ENCODE data around the gene SH3RF3.

Gene SH3RF3

DNA sequence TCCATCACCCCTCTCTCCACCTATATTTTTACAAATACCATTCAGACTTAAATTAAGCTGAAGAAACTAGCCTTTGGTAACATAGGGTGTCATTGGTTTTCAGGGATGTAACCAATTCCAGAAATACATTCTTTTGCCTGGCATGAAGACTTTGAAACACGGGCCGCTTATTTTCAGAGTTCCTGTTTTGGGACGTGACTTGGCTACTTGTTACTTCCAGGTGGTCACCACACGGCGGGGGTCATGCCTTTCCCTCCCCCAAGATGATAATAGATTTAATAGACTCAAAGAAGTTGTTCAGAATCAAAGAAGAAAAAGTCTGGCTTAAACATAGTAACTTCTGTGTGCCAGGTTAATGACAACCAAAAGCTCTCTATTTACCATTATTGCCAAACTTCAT is 374.2 kb downstream of the SH3RF3 start:
- in situ Hi-C loops (cut with HindIII; ENCODE audit: low sequenced_read_pairs), result no loop called here

DNA sequence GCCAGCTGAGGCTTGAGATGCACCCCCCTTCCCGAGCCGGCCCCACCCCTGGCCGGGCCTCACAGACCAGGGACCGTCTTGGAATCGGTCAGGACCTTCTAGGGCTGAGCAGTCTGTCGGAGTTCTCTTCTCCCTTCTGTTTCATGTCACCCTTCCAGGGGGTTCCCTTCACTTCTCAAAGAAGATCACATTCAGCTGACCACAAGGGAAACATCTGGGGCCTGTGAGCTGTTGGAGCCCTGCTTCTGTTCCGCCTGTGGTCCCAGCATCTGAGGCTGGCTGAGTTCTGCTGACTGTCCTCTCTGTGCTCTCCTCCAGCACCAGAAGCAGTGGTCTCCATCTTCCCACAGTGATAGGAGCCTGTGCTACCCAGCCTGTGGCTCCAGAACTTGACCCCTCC is 378.2 kb downstream of the SH3RF3 start:
- in situ Hi-C loops (cut with HindIII; ENCODE audit: low sequenced_read_pairs), result no loop called here

DNA sequence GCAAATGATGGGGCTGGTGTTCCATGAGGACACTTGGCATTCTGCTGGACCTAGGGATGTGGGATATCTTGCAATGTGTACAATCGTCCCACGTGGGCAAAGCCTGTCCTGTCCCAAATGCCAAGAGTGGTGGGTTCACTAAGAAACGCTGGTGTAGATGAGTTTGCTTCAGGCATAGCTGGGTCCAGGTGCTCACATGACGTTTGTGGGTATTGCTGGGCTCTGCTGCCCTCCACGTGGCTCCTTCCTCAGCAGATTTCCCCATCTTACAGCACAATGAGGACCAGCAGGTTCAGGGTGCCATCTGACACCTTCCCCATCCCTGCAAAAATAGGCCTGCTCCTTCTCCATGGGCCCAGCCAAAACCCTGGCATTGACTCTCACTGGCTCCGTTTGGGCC is 378.8 kb downstream of the SH3RF3 start:
- in situ Hi-C loops (cut with HindIII; ENCODE audit: low sequenced_read_pairs), result no loop called here

DNA sequence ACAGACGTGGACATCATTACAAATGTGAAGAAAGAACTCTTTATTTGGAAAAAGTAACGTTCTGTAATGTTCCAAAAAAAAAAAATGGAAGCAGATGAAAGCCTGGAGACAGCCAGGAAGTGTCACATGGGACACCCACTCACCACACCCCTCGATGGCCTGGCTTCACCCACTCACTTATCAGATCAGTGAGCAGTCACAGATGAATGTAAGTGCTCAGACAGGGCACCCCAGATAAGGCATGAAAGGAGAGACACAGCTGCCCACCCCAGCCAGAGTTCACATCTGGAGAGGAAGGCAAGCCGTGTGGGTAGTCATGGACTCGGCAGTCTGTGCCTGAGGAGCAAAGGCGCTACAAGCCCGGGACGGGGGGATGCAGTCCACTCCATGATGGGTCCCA is 379.6 kb downstream of the SH3RF3 start:
- in situ Hi-C loops (cut with HindIII; ENCODE audit: low sequenced_read_pairs), result no loop called here

- in situ Hi-C loops (cut with HindIII; ENCODE audit: low sequenced_read_pairs), result no loop called here
Measured at GRCh38 chr2:109510136-109511028, 381.4 kb downstream of the SH3RF3 start.

DNA sequence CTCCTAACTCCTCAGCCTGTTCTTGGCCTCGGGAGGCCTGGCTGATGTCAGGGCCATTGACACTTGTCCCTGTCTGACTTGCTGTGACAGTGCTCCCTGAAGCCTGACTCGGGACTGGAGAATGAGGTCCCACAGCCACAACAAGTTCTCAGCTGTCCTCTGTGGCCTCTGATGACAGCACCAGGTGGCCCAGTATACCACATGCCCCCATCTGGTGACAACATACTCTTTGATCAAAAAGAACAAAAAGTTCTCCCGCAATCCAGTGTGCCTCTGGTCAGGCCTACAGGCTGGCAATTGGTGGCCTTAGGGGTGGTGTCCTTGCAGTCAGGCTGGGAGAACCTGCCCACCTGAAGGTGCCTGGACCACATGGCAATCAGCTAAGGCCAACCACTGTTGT is 382.2 kb downstream of the SH3RF3 start:
- in situ Hi-C loops (cut with HindIII; ENCODE audit: low sequenced_read_pairs), result no loop called here

DNA sequence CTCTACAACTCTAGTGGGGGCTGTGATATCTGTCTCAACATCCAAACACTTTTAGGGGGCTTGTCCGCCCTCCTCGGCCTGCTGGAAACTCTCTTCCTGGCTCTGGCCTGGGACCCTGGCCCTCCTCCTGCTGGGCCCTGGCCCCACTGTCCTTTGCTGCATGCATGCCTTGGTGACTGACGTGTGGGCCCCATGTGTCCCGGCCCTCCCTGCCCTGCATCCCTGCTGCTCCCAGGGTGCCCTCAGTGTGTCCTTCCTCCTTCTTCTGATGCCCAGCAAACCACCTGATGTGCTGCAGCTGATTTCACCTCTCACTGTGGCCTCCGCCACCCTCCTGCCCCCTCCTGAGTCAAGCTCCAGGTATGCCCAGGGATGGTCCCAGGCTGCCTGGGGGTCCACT is 383.1 kb downstream of the SH3RF3 start:
- in situ Hi-C loops (cut with HindIII; ENCODE audit: low sequenced_read_pairs), result no loop called here

GRCh38 chr2:109513230-109513629 is 384.2 kb downstream of the SH3RF3 start:
- in situ Hi-C loops (cut with HindIII; ENCODE audit: low sequenced_read_pairs), result no loop called here

DNA sequence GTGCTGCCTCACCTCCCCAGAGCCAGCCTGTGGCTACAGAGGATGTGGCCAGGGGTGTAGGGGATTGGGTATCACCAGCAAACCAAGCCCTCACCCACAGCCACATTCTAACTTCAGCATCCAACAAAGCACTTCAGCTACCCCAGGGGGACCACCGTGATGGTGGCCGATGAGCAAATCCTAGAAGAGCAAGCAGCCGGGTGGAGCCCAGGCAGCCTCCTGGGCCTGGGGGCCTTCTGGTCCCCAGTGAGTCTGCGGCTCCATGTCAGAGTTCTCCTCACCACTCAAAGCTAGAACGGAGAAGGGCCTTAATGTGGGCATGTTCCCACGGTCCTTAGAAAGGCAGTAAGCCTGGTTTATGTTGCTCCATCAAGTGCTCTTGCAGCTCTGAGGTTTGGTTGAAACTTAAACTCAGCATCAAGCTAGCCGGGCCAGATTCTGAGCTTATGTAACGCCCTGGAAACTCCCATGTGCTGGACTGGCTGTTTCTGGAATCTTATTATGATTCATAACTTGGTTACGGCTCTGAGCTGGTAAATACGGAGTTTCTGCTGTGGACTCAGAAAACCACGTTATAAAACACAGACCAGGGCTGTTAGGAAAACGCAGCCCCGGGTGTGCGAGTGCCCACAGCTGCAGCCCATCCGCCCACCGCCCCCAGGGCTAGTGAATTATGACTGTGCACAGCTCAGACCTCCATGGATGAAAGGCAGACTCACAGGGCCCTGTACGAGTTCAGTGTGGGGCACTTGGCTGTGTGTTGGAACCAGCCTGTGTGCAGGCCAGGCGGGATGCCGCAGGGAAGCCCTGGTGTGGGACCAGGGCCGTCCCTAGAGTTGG is 385.0 kb downstream of the SH3RF3 start:
- in situ Hi-C loops (cut with HindIII; ENCODE audit: low sequenced_read_pairs), result no loop called here

- in situ Hi-C loops (cut with HindIII; ENCODE audit: low sequenced_read_pairs), result no loop called here
Measured at GRCh38 chr2:109514857-109515256, 385.9 kb downstream of the SH3RF3 start.

DNA sequence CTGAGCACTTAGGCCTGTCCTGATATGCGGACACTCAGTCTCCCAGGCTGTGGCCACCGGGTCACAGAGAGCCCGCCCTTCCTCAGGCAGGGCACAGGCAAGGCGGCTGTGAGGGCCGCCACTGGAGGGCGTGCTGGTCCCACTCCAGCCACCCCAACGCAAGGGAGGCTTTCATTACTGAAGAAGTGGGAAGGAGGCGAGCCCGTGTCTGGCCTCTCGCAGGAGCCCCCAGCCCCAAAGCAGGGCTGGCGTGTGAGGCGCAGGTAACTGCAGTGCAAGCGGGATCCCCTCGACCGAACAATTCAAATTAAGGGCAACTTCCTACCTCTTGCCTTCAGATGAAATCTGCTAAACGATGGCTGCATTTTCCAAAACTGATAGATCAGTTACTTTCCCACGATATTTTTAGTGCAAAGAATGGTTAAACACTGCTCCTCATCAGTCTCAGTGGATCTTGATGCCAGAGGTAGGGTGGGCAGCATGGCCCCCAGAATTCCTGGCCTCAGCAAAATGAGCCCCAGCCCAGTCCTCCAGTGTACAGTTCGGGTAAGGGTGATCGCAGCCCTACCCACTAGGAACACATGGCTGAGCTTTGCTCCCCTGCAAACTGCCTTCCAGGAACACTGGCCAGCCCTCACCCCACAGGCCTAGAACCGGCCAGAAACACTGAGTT is 387.6 kb downstream of the SH3RF3 start:
- in situ Hi-C loops (cut with HindIII; ENCODE audit: low sequenced_read_pairs), result no loop called here

GRCh38 chr2:109517118-109517889 is 388.3 kb downstream of the SH3RF3 start:
- in situ Hi-C loops (cut with HindIII; ENCODE audit: low sequenced_read_pairs), result no loop called here

GRCh38 chr2:109519513-109519912 is 390.5 kb downstream of the SH3RF3 start:
- in situ Hi-C loops (cut with HindIII; ENCODE audit: low sequenced_read_pairs), result no loop called here

DNA sequence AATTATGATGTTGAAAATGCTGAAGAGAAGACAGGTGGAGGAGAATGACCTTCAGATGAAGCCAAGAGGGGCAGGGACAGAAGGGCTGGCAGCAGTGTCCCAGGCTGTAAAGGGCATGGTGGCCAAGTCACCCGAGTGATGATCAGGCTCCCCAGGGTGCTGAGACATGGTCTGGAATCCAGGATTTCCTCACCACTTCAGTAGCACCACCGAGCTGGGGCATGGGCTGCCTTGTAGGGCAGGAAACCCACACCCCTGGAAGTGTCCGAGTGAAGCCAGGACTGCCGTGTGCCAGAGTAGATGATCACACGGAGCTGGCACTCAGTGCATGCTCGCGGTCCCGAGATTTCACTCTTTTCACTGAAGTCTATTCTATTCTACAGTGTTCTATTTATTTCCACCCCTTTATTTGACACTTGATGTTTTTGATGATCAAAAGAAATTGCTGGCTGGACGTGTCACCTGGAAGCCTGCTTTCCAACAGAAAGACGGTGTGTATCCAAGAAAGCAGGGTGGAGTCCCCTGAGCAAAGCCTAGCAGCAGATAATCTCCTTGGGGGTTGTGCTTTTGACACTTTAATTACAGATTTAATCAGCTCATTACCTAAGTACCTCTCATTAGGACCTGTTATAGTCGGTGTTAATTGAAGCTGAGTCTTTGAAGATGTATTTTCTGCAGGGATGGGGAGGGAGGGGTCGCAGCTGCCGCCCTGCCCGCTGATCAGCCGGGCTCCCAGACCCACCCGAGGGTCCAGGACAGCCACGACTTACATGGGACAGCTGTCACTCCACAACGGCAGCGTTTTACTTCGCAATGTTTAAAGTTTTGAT is 392.4 kb downstream of the SH3RF3 start:
- in situ Hi-C loops (cut with HindIII; ENCODE audit: low sequenced_read_pairs), result no loop called here

GRCh38 chr2:109522063-109522374 is 393.0 kb downstream of the SH3RF3 start:
- in situ Hi-C loops (cut with HindIII; ENCODE audit: low sequenced_read_pairs), result no loop called here

GRCh38 chr2:109523121-109523520 is 394.1 kb downstream of the SH3RF3 start:
- in situ Hi-C loops (cut with HindIII; ENCODE audit: low sequenced_read_pairs), result no loop called here

- in situ Hi-C loops (cut with HindIII; ENCODE audit: low sequenced_read_pairs), result no loop called here
Measured at GRCh38 chr2:109523536-109524361, 394.7 kb downstream of the SH3RF3 start.

- in situ Hi-C loops (cut with HindIII; ENCODE audit: low sequenced_read_pairs), result no loop called here
Measured at GRCh38 chr2:109525836-109526235, 396.8 kb downstream of the SH3RF3 start.

- in situ Hi-C loops (cut with HindIII; ENCODE audit: low sequenced_read_pairs), result no loop called here
Measured at GRCh38 chr2:109526442-109526970, 397.5 kb downstream of the SH3RF3 start.

Measured in DLD1 (cell line).